HepG2 (cell line): ENCODE results near the gene KCNS1.

Source experiments
- GATAD2A ChIP-seq: IDR thresholded peaks from 2 replicates; pipeline ENCODE4 v1.6.1; 2016
- KLF13 ChIP-seq: sonication (generic); formaldehyde crosslinking; IDR thresholded peaks from 2 replicates; pipeline ENCODE4 v1.4.0; 2020; ENCODE audit warnings: mild to moderate bottlenecking, missing genetic modification reagents

DNA sequence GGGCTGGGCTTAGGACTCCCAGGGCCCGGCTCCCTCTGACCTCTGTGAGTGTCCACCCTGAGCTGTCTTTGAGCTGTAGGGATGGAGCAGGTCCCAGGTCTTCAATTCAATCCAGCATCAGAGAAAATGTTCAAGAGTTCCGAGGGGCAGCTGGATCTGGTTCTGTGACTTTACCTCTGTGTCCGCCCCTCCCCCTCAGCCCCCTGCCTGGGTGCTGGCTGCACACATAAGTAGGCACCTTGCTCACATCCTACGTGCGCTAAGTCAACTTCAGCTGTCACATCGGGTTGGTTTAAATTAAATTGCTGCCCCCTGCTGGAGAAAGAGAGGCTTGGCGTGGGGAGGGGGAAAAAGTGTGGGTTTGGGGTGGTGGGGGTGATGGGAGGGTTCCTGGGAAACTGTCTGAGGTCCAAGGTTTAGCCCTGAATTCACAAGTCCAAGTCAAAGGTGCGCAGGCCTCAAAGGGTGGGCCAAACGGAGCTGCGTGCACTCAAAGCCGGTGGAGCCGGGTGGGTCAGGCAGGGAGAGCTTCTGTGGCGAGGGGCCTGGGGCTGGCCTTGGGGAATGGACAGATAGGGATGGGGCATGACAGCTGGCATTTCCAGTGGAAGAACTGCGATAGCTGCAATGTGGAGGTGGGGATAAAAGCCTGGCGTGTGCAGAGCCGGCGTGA is 11.0 kb upstream of the KCNS1 start:
- TF ChIP-seq KLF13 (CRISPR knock-in tag) (no peak), GATAD2A (CRISPR knock-in tag) (no peak)
